ENCODE results near the gene UBL5.

Gene UBL5

GRCh38 chr19:9834726-9835506, 7.2 kb downstream of the UBL5 start, which contains the start of gene PIN1:
TSS of gene PIN1 (plus strand) at chr19:9835318. CDS start at chr19:9835345, 27 bp downstream.
- TF ChIP-seq REST (IDR thresholded peaks at IDR 0.05; ENCODE audit: insufficient replicate concordance, low read depth) (peak; percentile 15), CTCF (IDR thresholded peaks at IDR 0.05; ENCODE audit: insufficient read depth, low read length) (no peak), POLR2AphosphoS5 (IDR thresholded peaks at IDR 0.05; ENCODE audit: low read depth) (peak; percentile 40)
- Histone ChIP-seq H3K27ac (replicated peaks) (peak within 1 kb of the TSS; percentile 76), H3K27me3 (ENCODE audit: insufficient read depth, poor library complexity, severe bottlenecking) (no peaks in the 10 kb centered on the region), H3K4me3 (replicated peaks; ENCODE audit: insufficient read depth, low read length) (peak within 1 kb of the TSS; percentile 97)
- DNase-seq (ENCODE audit: low read depth in 1 of 2, low spot score in 1 of 2) = peak; percentile 96 to 99

- DNase-seq (ENCODE audit: low read depth in 1 of 2, low spot score in 1 of 2) = no peak
- Histone ChIP-seq H3K4me3 (replicated peaks; ENCODE audit: insufficient read depth, low read length) (peak overlapping the region; percentile 97), H3K27ac (replicated peaks) (peak overlapping the region; percentile 64), H3K27me3 (ENCODE audit: insufficient read depth, poor library complexity, severe bottlenecking) (no peaks in the 10 kb centered on the region)
- no peak for TF ChIP-seq CTCF (IDR thresholded peaks at IDR 0.05; ENCODE audit: insufficient read depth, low read length)
- TF ChIP-seq POLR2AphosphoS5 (IDR thresholded peaks at IDR 0.05; ENCODE audit: low read depth) = no peak; the same call in 1 of the 2 replicates
- TF ChIP-seq GABPA (IDR thresholded peaks at IDR 0.05; ENCODE audit: low read depth) = no peak
- no peak for TF ChIP-seq SPI1 (IDR thresholded peaks at IDR 0.05; ENCODE audit: borderline replicate concordance, low read depth)
- TF ChIP-seq REST (IDR thresholded peaks at IDR 0.05; ENCODE audit: insufficient replicate concordance, low read depth) = no peak
Measured at GRCh38 chr19:9835507-9835949, 7.8 kb downstream of the UBL5 start.

- TF ChIP-seq SPI1 (IDR thresholded peaks at IDR 0.05; ENCODE audit: borderline replicate concordance, low read depth) (no peak), GABPA (IDR thresholded peaks at IDR 0.05; ENCODE audit: low read depth) (no peak), CTCF (IDR thresholded peaks at IDR 0.05; ENCODE audit: insufficient read depth, low read length) (no peak), POLR2AphosphoS5 (IDR thresholded peaks at IDR 0.05; ENCODE audit: low read depth) (no peak), REST (IDR thresholded peaks at IDR 0.05; ENCODE audit: insufficient replicate concordance, low read depth) (no peak)
- Histone ChIP-seq H3K27ac (replicated peaks) (peak overlapping the region; percentile 64; the same call in 1 of the 2 replicates), H3K4me3 (replicated peaks; ENCODE audit: insufficient read depth, low read length) (peak overlapping the region; percentile 97), H3K27me3 (ENCODE audit: insufficient read depth, poor library complexity, severe bottlenecking) (no peaks in the 10 kb centered on the region)
- DNase-seq (ENCODE audit: low read depth in 1 of 2, low spot score in 1 of 2) = peak in 1 of 2 experiments; percentile 21
Measured at GRCh38 chr19:9836021-9836420, 8.3 kb downstream of the UBL5 start.
